Raji (cell line): ENCODE data around the gene FGF12.

Source experiments
- POLR2A ChIP-seq: IDR thresholded peaks from 2 replicates; pipeline ENCODE4 v1.6.1; 2011; ENCODE audit warnings: low read depth, low read length, control low read depth; ENCODE audit not compliant: insufficient read depth

FGF12 gene

DNA sequence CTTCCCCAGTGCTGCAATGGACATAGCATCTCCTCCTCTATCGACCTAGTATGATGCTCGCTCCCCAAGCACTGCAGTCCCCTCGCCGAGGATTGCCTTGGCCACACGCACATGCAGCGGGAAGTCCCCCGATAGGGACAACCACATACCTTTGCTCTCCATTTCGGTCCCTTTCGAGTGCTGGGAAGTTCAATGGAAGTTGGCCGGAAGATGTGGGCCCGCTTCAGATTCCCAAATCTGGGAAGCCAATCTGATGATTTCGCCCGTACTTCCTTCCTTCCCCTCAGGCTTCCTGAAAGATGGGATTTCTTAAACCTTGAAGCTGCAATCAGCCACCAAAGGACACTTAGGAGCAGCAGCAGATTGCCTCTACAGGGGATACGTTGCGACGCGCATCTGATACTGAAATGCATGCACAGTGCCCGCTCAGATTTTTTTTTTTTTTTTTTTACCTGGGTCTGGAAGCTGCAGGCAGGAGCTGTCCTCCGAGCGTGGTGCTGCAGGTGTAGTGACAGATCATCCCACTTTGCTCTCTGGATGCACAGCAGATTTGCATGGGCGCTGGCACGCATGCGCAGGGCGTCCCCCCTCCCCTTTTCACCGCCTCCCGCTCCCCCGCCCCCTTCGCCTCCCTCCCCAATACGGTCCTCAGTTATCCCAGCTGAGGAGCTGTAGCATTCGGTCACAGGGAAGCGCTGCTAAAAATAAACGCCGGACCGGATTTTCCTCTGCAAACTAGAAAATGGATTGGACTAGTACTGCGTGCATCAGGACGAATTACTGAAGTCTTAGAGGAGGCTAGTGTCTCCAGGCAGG, at the start of gene FGF12:
Gene FGF12 (minus strand): TSS at position 510 of the 816 bp plus-strand sequence.
- TF ChIP-seq POLR2A = no peak

DNA sequence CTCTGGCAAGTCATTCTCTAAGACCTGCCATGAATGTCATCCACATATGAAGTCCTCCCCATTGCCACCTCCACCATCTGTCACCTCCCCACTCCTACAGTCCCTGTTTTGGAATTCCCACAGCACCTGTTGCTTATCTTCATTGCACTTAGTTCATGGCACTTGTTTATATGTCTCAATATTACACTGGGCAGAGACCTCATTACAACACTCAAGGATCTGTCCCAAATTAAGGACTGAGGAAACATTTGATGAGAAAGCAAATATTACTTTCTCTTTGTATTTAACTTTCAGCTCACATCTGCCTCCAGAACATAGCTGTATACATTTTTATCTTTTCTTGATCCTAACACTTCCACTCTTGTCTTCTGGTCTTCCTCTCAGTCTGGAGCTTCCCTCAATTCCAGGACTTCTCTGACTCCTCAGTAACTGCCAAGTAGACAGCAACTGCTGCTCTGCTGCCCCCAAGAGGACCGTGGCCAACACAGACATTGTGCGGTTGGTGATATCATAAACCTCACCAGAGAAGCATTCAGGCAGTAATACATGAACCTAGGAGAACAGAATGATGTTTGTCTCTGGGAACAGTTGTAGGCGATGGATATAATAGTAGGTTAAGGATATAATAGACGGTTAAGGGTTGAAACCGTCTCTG, 45.0 kb upstream of the FGF12 start:
- no peak for TF ChIP-seq POLR2A

DNA sequence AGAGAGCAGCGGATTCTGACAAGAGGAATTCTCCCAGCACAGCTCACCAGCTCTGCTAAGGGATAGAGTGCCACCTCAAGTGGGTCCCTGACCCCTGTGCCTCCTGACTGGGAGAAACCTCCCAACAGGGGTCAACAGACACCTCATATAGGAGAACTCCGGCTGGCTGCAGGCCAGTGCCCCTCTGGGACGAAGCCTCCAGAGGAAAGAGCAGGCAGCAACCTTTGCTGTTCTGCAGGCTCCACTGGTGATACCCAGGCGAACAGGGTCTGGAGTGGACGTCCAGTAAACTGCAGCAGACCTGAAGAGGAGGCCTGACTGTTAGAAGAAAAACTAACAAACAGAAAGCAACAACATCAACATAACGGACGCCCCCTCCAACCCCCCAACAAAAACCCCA, 31.3 kb upstream of the FGF12 start:
- no peak for TF ChIP-seq POLR2A

DNA sequence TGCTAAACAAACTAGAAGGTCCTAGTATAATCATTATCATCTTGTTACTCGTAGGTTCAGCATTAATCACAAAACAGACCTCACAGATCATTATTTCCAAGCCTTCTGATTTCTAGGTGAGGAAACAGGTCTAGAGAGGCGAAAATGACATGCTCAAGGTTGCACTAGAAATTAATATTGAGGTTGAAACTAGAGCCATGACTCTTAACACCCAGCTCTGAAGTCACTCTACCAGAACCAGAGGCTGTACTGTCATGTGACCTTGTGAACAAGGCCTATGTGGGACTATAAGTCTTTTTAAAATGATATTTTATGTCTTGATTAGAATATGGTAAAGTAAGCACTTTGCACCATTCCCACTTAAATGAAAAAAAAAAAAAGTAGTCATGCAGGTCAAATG, 23.8 kb upstream of the FGF12 start:
- no peak for TF ChIP-seq POLR2A

DNA sequence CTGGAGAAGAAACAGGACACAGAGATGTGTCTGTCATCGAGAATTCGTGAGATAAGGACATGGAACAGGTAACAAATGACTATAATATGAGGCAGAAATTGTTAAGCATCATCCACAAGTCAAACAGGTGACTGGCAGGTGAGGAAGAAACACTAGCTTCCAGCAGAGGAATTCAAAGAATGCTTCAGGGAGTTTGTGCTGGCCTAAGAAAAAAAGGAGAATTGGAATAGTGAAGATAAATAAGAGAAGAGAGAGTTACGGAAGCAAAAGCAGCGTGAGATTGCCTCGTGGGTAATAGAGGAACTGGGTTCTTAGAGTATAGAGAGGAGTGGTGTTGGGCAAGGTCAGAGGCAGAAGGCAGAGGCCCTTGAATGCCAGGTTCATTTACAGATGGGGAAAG, 22.9 kb upstream of the FGF12 start:
- TF ChIP-seq POLR2A = no peak

DNA sequence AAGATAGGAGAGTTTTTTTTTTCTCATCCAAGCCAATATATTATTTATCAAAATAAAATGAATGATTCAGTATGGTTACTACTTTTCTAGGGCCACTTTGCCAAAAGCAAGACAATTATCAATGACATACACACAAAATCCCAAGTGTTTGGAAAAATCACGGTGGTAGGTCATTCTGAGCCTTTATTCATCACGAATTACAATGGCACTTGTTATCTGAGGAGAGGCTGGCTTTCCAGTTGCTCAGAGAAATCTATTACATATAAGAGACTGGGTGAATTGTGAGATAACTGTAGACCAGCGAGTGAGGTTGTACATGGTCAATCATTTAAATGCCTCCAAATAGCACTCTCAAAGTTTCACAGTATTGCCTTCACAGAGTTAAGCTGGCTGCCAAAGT, 20.4 kb upstream of the FGF12 start:
- no peak for TF ChIP-seq POLR2A

DNA sequence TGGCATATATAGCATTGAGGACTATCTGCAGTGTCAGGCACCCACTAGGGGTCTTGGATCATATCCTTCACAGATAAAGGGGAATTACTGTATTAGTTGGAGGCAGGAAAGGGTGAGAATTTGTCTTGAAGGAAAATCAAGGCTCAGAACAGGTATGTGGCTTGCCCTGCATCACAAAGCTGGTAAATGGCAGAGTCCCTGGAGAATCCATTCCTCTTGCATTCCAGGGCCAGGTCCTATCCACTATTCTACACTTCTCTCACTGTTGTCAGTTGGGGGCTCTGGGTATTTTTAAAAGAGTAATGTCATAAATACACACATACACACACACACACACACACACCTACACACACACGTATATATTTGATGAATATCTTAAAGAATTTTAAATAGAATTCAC, 19.8 kb upstream of the FGF12 start:
- TF ChIP-seq POLR2A = no peak

DNA sequence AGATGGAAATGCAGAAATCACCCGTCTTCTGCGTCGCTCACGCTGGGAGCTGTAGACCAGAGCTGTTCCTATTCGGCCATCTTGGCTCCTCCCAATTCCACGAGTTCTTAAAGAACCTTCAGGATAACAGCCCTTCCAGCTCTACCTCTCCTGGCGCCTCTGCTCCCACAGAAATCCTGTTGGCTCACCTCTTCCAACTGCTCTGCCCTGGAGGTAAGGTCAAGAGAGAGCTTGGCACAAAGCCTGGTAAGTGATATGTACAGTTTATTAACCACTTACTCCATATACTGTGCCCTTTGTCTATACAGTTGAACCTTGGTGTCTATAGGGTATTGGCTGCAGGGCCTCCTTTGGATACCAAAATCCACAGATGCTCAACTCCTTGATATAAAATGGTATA, 17.8 kb upstream of the FGF12 start:
- TF ChIP-seq POLR2A = no peak

DNA sequence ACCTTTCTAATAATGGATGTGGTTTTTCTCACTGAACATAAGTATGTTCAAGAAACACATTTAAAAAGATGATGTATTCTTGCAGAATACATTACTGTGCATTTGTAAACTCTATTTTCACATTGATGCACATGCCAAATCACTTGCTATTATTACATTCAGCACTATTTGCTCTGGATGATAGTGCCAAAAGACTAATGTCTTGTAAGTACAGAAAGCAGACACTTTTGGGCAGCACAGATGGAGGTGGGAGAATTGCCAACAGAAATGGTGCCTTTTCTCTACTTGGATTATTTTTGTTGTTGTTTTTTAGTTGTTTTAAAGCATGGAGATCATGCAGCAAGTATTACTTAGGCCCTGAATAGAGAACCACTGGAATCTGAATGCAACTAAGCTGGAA, 10.2 kb upstream of the FGF12 start:
- no peak for TF ChIP-seq POLR2A

DNA sequence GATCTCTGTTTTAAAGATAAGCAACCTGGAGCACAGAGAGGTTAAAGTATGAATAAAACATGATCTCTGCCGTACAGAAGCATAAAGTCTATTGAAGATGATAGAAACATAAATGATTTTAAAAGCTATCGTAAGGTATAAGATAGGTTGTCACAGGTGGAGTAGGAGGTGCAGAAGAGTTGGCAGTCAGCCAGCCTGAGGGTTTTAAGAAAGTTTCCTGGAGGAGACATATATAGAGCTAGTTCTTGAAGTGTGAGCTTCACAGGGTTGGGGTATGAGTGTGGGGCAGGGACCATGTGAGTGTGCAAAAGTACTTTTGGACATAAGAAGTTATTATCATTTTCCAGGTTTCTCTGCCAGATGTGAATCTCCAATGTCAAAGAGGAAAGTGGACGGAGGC, 3.9 kb upstream of the FGF12 start:
- TF ChIP-seq POLR2A = no peak

DNA sequence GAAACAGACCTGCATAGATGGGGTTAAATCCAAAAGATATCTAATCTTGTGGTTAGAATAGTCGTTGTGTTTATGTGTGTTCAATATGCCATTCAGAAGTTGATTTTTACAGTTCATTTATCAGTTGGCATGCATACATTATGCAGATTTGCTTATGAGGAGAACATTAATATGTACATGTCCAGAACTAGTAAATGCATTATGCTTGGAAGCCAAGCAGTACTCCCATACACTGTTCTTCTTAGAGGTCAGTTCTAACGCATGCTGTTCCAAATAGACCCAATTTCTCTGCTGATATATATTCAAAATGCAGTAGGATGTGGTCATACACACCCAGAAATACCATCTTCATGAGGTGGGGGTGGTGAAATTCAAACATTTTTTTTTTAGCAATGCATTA, 956 bp downstream of the FGF12 start:
- TF ChIP-seq POLR2A = no peak

DNA sequence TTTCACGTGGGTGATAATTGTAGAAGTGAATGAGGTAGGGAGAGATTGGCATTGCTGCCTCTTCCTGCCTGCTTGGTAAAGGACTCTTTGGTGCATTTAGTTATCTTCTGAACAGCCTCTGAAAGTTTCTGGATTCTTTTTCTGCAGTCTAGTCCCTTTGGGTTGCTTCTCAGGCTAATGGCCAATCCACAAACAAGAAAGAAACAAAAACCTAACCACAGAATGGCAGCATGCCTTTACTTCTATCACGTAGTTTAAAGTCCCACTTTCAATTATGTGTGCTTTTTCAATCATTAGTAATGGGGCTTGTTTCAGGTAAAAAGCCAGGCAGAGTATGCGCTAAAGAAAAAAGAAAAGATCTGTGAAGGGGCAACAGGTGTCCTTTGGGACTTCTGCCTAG, 7.4 kb downstream of the FGF12 start:
- TF ChIP-seq POLR2A = no peak

DNA sequence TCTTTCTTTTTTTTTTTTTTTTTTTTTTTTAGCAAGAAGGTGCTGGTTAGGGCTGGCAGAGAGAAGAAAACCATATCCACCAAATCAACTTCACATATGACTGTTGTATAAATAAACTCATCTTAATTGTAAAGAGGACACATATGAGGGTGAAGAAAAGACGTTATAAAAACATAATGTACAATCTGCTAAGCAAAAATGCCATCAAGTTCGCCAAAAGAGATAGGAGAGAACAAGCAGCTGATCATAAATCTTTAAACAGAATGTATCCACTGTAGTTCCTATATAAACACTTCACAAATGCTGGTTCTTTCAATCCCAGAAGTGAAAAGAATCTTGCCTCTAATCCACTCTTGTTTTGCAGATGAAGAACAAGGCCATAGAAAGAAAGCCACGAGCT, 9.2 kb downstream of the FGF12 start:
- TF ChIP-seq POLR2A = no peak

DNA sequence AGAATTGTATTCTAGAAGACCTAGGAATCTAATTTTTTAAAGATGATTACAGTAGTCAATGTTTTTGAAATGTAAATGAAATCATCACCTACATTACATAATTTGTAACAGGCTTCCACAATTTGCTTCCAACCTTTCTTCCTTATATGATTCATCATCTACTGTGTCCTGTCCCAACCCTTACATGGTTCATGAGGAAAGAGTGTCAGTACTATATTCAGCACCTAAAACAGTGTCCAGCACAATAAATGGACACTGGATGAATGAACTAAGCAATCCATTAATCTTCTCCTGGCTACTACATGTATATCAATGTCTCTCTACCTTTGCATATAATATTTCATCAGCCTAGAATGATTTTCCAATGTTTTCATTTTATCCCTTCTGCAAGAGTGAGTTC, 12.2 kb downstream of the FGF12 start:
- no peak for TF ChIP-seq POLR2A

DNA sequence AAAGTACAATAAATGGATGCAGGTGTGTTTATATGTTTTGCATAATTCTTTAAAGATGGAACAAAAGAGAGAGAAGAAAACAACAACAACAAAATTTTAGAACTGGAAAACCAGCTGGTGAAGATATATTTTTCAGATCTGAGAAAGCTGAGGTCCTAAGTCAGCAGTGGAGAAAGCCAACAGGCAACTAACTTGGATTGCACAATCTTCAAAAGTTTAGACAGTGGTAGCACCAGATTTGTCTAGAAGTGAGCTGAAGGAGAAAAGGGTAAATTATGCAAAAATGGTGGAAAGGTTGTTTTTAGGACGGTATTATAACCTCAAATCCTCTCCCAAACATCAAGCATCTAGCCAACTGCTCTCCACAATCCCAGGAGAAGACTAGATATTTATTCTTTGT, 17.0 kb downstream of the FGF12 start:
- TF ChIP-seq POLR2A = no peak

DNA sequence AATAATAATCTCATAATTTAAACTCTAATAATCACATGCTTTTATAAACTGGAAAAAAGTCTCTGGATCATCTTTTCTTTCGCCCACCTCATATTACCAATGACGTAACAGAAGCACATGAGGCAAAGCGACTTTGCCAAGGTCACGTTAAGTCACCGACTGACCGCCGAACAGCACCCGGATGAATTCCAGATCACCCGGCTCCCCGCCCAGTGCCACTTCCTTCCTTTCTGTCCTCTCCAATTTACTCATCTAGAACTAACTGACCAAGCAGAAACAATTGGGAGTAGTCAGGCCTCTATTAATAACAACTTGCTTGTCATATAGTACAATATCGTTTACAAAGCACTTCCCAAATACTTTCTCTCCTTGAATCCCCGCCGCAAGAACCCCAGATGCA, 21.1 kb downstream of the FGF12 start:
- no peak for TF ChIP-seq POLR2A

DNA sequence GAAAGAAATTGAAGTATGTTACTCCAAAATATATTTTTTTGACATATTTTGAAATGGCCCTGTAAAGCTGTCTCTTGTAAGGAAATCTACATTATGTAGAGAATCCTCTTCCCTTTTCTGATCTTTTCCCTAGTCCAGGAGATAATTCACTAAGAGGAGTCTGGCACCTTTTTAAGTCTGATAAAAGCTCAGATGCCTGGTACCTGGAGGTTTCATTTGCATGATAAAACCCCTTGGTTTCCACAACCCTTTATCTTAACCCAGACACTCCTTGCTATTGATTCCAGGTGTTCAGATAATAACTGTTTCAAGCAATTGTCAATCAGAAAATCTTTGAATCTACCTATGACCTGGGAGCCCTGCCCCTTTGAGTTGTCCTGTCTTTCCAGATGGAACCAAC, 26.5 kb downstream of the FGF12 start:
- TF ChIP-seq POLR2A = no peak
